HepG2 (cell line): ENCODE data around the gene ARL16. TPM values are rescaled to one million over a fixed set of nuclear protein-coding genes. Genes with fewer than 3 reads are reported as not detected.

Experiments used
- ARID2 ChIP-seq: sonication (generic); formaldehyde crosslinking; IDR thresholded peaks from 2 replicates; pipeline ENCODE4 v1.8.1; 2022; ENCODE audit warnings: mild to moderate bottlenecking, missing genetic modification reagents, borderline replicate concordance
- ARID3A ChIP-seq: IDR thresholded peaks from 2 replicates; pipeline ENCODE4 v1.6.1; 2012; ENCODE audit warnings: low read depth, low read length, improper control_type of control experiment
- CCAR2 ChIP-seq: fragments of 200-400 bp; formaldehyde crosslinking; optimal IDR thresholded peaks from 2 replicates; pipeline ENCODE3; 2018; ENCODE audit warnings: low read depth, mild to moderate bottlenecking, low read length, moderate library complexity
- CENPBD1 ChIP-seq: sonication (generic); formaldehyde crosslinking; IDR thresholded peaks from 2 replicates; pipeline ENCODE4 v1.8.0; 2022; ENCODE audit warnings: missing genetic modification reagents, low read depth, mild to moderate bottlenecking, borderline replicate concordance
- DZIP1 ChIP-seq: sonication (generic); formaldehyde crosslinking; IDR thresholded peaks from 2 replicates; pipeline ENCODE4 v1.5.0; 2020; ENCODE audit warnings: mild to moderate bottlenecking, missing genetic modification reagents
- FOXM1 ChIP-seq: sonication (generic); formaldehyde crosslinking; IDR thresholded peaks from 2 replicates; pipeline ENCODE4 v1.5.0; 2020; ENCODE audit warnings: missing genetic modification reagents
- GZF1 ChIP-seq: sonication (generic); formaldehyde crosslinking; IDR thresholded peaks from 2 replicates; pipeline ENCODE4 v1.5.1; 2020; ENCODE audit warnings: mild to moderate bottlenecking, missing genetic modification reagents
- KLF12 ChIP-seq: sonication (generic); formaldehyde crosslinking; IDR thresholded peaks from 2 replicates; pipeline ENCODE4 v1.4.0; 2020; ENCODE audit warnings: missing genetic modification reagents, borderline replicate concordance
- MZF1 ChIP-seq: sonication (generic); formaldehyde crosslinking; IDR thresholded peaks from 2 replicates; pipeline ENCODE4 v1.8.1; 2023; ENCODE audit warnings: mild to moderate bottlenecking, missing genetic modification reagents, borderline replicate concordance
- PAXIP1 ChIP-seq: sonication (generic); formaldehyde crosslinking; conservative IDR thresholded peaks from 2 replicates; pipeline ENCODE4 v1.4.0; 2020; ENCODE audit warnings: mild to moderate bottlenecking, missing genetic modification reagents, moderate library complexity
- SP4 ChIP-seq: sonication (generic); formaldehyde crosslinking; IDR thresholded peaks from 2 replicates; pipeline ENCODE4 v1.8.1; 2023; ENCODE audit warnings: mild to moderate bottlenecking, missing genetic modification reagents
- SRSF4 ChIP-seq: fragments of 200-400 bp; formaldehyde crosslinking; IDR thresholded peaks from one replicate; pipeline ENCODE4 v1.6.1; 2018; ENCODE audit warnings: mild to moderate bottlenecking, low read depth, low read length, moderate library complexity; ENCODE audit not compliant: poor library complexity, severe bottlenecking
- TRIM24 ChIP-seq: sonication (generic); formaldehyde crosslinking; IDR thresholded peaks from 2 replicates; pipeline ENCODE4 v1.8.0; 2022; ENCODE audit warnings: mild to moderate bottlenecking, missing genetic modification reagents
- ZBTB21 ChIP-seq: sonication (generic); formaldehyde crosslinking; IDR thresholded peaks from 2 replicates; pipeline ENCODE4 v1.4.0; 2020; ENCODE audit warnings: missing genetic modification reagents
- ZFP91 ChIP-seq: sonication (generic); formaldehyde crosslinking; IDR thresholded peaks from 2 replicates; pipeline ENCODE4 v1.9.0; 2022; ENCODE audit warnings: missing genetic modification reagents, mild to moderate bottlenecking, borderline replicate concordance
- ZNF432 ChIP-seq: sonication (generic); formaldehyde crosslinking; IDR thresholded peaks from 2 replicates; pipeline ENCODE4 v1.5.0; 2020; ENCODE audit warnings: missing genetic modification reagents, mild to moderate bottlenecking, borderline replicate concordance
- ZNF652 ChIP-seq: IDR thresholded peaks from 2 replicates; pipeline ENCODE4 v1.6.1; 2016; ENCODE audit warnings: low read depth, borderline replicate concordance
- ZNF784 ChIP-seq: sonication (generic); formaldehyde crosslinking; IDR thresholded peaks from 2 replicates; pipeline ENCODE4 v1.5.1; 2020; ENCODE audit warnings: missing genetic modification reagents, mild to moderate bottlenecking, borderline replicate concordance
- polyA plus RNA-seq, 8 experiments: library from polyadenylated mRNA; depleted of rRNA in 3 of 8; stranded (reverse) in 7 of 8; unstranded in 1 of 8; fragments of >200 nt; fragmentation: Illumina TruSeq in 4 of 8; extraction: Trizol in 4 of 8; gene quantifications; 2 replicates each; pipeline versions ENCODE4 v1.2.1 to v1.2.3, GENCODE V29; 2011 to 2016; ENCODE audit warnings: low read depth in 4 of 8, missing spikeins in 1 of 8, mixed read lengths in 1 of 8; ENCODE audit not compliant: insufficient read depth in 1 of 8
- total RNA-seq, 5 experiments: library from RNA; depleted of rRNA; stranded (reverse); fragments of >200 nt; fragmentation: Illumina TruSeq; extraction: Trizol; gene quantifications; 2 replicates each; pipeline ENCODE4 v1.2.3, GENCODE V29; 2016; ENCODE audit warnings: low read depth in 1 of 5

The ARL16 gene
- total and polyA plus RNA-seq, 2 of the 13 experiments (the other 11 are each of a cell fraction or from before 2014, with no cell fraction given) = 20.8 to 30.8 TPM

GRCh38 chr17:81683208-81683583 is 401 bp downstream of the ARL16 start (continued):
- TF ChIP-seq ZFP91 (CRISPR knock-in tag) (0 out of 2 replicates have a peak, but pooled peaks have one; percentile 46), CENPBD1 (CRISPR knock-in tag) (no peak), FOXM1 (CRISPR knock-in tag) (no peak), MZF1 (CRISPR knock-in tag) (no peak), ARID3A (no peak), ZNF784 (CRISPR knock-in tag) (no peak), CCAR2 (no peak), GZF1 (CRISPR knock-in tag) (no peak), ARID2 (CRISPR knock-in tag) (no peak), PAXIP1 (no peak), SRSF4 (no peak), TRIM24 (CRISPR knock-in tag) (no peak), ZNF652 (CRISPR knock-in tag) (no peak), ZNF432 (no peak), ZBTB21 (CRISPR knock-in tag) (no peak), KLF12 (CRISPR knock-in tag) (0 out of 2 replicates have a peak, but pooled peaks have one; percentile 12), SP4 (CRISPR knock-in tag) (no peak), DZIP1 (no peak)
